ENCODE measurements around the gene CHAF1A.

Gene CHAF1A

GRCh38 chr19:4406626-4407025 lies 4.2 kb downstream of the CHAF1A start:
- Histone ChIP-seq H3K27me3 (ENCODE audit: control insufficient read depth, low read length) (no peaks in the 10 kb centered on the region), H3K27ac (ENCODE audit: low read depth, low read length) (no peak overlapping the region), H3F3A (ENCODE audit: control insufficient read depth, insufficient read depth) (0 out of 2 replicates have a peak, but pooled peaks cover 2% of the 10 kb centered on the region), H4K20me1 (ENCODE audit: control insufficient read depth, insufficient read depth, low read depth, low read length) (peaks cover 37% of the 10 kb centered on the region), H3K4me3 (ENCODE audit: low read length) (no peak overlapping the region), H3K79me2 (ENCODE audit: control insufficient read depth, low read length) (peaks cover 97% of the 10 kb centered on the region), H3K4me2 (ENCODE audit: low read length) (no peak overlapping the region), H3K36me3 (ENCODE audit: control insufficient read depth, low read length) (peaks cover 80% of the 10 kb centered on the region), H3K9me3 (ENCODE audit: control insufficient read depth, insufficient read depth, low read length) (no peaks in the 10 kb centered on the region), H3K9me2 (replicated peaks; ENCODE audit: control insufficient read depth, low read length) (no peaks in the 10 kb centered on the region), H3K4me1 (ENCODE audit: control insufficient read depth, low read length) (peaks cover 24% of the 10 kb centered on the region)
- TF ChIP-seq CTCF (IDR thresholded peaks at IDR 0.05; ENCODE audit: low read depth, low read length, poor library complexity, severe bottlenecking) (no peak), EZH2phosphoT487 (IDR thresholded peaks at IDR 0.05; ENCODE audit: borderline replicate concordance, low read length) (no peak)

GRCh38 chr19:4409123-4409933 lies 6.9 kb downstream of the CHAF1A start:
- Histone ChIP-seq H3K27me3 (ENCODE audit: control insufficient read depth, low read length) (no peaks in the 10 kb centered on the region), H4K20me1 (ENCODE audit: control insufficient read depth, insufficient read depth, low read depth, low read length) (peaks cover 25% of the 10 kb centered on the region), H3K9me2 (replicated peaks; ENCODE audit: control insufficient read depth, low read length) (no peaks in the 10 kb centered on the region), H3K36me3 (ENCODE audit: control insufficient read depth, low read length) (peaks cover 88% of the 10 kb centered on the region), H3F3A (ENCODE audit: control insufficient read depth, insufficient read depth) (0 out of 2 replicates have a peak, but pooled peaks cover 2% of the 10 kb centered on the region), H3K79me2 (ENCODE audit: control insufficient read depth, low read length) (peaks cover 100% of the 10 kb centered on the region), H3K4me2 (ENCODE audit: low read length) (no peak overlapping the region), H3K9me3 (ENCODE audit: control insufficient read depth, insufficient read depth, low read length) (no peaks in the 10 kb centered on the region), H3K4me3 (ENCODE audit: low read length) (no peak overlapping the region), H3K27ac (ENCODE audit: low read depth, low read length) (no peak overlapping the region), H3K4me1 (ENCODE audit: control insufficient read depth, low read length) (peaks cover 9% of the 10 kb centered on the region)
- TF ChIP-seq EZH2phosphoT487 (IDR thresholded peaks at IDR 0.05; ENCODE audit: borderline replicate concordance, low read length), result no peak
- TF ChIP-seq CTCF (IDR thresholded peaks at IDR 0.05; ENCODE audit: low read depth, low read length, poor library complexity, severe bottlenecking), result no peak

GRCh38 chr19:4413588-4413987 lies 11.1 kb downstream of the CHAF1A start:
- H3K9me2 ChIP-seq (replicated peaks; ENCODE audit: control insufficient read depth, low read length), result no peaks in the 10 kb centered on the region
- H3K79me2 ChIP-seq (ENCODE audit: control insufficient read depth, low read length), result peaks cover 100% of the 10 kb centered on the region
- H3K4me1 ChIP-seq (ENCODE audit: control insufficient read depth, low read length), result peaks cover 10% of the 10 kb centered on the region; the same call in 1 of the 2 replicates
- TF ChIP-seq CTCF (IDR thresholded peaks at IDR 0.05; ENCODE audit: low read depth, low read length, poor library complexity, severe bottlenecking) (no peak), EZH2phosphoT487 (IDR thresholded peaks at IDR 0.05; ENCODE audit: borderline replicate concordance, low read length) (no peak)
- H4K20me1 ChIP-seq (ENCODE audit: control insufficient read depth, insufficient read depth, low read depth, low read length), result peaks cover 25% of the 10 kb centered on the region
- 0 out of 2 replicates have a peak, but pooled peaks cover 9% of the 10 kb centered on the region for H3F3A ChIP-seq (ENCODE audit: control insufficient read depth, insufficient read depth)
- H3K4me3 ChIP-seq (ENCODE audit: low read length), result no peak overlapping the region
- H3K4me2 ChIP-seq (ENCODE audit: low read length), result no peak overlapping the region
- H3K27me3 ChIP-seq (ENCODE audit: control insufficient read depth, low read length), result no peaks in the 10 kb centered on the region
- peaks cover 94% of the 10 kb centered on the region for H3K36me3 ChIP-seq (ENCODE audit: control insufficient read depth, low read length)
- no peak overlapping the region for H3K27ac ChIP-seq (ENCODE audit: low read depth, low read length)
- no peaks in the 10 kb centered on the region for H3K9me3 ChIP-seq (ENCODE audit: control insufficient read depth, insufficient read depth, low read length)
